Fibroblast of mammary gland (primary cell): ENCODE measurements around the gene STXBP6.

Experiments used
- DNase-seq: peaks from one replicate; pipeline ENCODE4 v3.0.0-alpha.2; 2010; ENCODE audit warnings: low read depth
- H3K4me3 ChIP-seq: 2 replicates; pipeline ENCODE4 v1.5.1; 2011; ENCODE audit warnings: low read depth, mild to moderate bottlenecking, low read length, moderate library complexity; ENCODE audit not compliant: control insufficient read depth
- TF ChIP-seq, protein P1 (sequence below): conservative IDR thresholded peaks from 2 replicates; pipeline ENCODE4 v1.5.1; 2011; ENCODE audit warnings: low read depth, low read length, inconsistent platforms; ENCODE audit not compliant: control insufficient read depth, insufficient read depth

The STXBP6 gene

DNA sequence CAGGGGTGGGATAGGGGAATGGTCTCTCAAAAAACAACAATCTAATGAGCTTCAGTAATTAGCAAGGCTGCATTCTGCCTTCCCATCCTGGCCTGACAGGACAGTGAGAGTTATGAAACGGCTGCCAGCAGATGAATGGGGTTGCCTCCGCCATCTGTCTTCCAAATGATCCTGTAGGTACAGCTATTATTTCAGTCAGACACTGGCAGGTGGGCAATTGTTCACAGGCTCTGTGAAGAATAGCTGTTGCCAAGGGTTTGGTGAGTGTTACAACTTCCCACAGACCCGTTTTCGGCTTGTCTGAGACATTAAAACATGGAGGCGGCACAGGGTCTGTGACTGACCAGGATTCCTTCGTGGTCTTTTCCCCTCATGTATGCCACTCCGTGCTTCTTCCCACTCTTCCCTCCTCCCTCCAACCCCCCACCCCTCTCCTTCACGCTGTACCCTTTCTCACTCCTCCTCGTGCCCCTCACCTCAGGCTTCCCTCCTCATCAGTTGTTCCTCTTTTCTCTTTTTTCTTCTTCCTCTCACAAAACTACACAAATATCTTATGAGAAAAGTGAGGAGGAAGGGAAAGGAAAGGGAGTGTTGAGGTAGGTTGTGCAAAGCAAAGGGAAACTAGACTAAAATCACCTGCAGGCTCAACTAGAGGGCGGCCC, 255.2 kb downstream of the STXBP6 start:
- TF ChIP-seq, protein P1, sequence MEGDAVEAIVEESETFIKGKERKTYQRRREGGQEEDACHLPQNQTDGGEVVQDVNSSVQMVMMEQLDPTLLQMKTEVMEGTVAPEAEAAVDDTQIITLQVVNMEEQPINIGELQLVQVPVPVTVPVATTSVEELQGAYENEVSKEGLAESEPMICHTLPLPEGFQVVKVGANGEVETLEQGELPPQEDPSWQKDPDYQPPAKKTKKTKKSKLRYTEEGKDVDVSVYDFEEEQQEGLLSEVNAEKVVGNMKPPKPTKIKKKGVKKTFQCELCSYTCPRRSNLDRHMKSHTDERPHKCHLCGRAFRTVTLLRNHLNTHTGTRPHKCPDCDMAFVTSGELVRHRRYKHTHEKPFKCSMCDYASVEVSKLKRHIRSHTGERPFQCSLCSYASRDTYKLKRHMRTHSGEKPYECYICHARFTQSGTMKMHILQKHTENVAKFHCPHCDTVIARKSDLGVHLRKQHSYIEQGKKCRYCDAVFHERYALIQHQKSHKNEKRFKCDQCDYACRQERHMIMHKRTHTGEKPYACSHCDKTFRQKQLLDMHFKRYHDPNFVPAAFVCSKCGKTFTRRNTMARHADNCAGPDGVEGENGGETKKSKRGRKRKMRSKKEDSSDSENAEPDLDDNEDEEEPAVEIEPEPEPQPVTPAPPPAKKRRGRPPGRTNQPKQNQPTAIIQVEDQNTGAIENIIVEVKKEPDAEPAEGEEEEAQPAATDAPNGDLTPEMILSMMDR = no peak
- H3K4me3 ChIP-seq = no peak overlapping the region
- no peak for DNase-seq

DNA sequence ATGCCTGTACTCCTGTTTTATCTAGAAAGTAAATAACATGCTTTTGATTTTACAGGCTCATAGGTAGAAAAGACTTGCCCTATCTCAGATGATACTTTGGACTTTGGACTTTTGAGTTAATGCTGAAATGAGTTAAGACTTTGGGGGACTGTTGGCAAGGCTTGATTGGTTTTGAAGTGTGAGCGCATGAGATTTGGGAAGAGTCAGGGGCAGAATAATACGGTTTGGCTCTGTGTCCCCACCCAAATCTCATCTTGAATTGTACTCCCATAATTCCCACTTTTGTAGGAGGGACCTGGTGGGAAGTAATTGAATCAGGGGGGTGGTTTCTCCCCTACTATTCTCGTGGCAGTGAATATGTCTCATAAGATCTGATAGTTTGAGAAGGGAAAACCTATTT, 259.8 kb downstream of the STXBP6 start:
- no peak for DNase-seq
- no peak overlapping the region for H3K4me3 ChIP-seq
- TF ChIP-seq, protein P1 = no peak

DNA sequence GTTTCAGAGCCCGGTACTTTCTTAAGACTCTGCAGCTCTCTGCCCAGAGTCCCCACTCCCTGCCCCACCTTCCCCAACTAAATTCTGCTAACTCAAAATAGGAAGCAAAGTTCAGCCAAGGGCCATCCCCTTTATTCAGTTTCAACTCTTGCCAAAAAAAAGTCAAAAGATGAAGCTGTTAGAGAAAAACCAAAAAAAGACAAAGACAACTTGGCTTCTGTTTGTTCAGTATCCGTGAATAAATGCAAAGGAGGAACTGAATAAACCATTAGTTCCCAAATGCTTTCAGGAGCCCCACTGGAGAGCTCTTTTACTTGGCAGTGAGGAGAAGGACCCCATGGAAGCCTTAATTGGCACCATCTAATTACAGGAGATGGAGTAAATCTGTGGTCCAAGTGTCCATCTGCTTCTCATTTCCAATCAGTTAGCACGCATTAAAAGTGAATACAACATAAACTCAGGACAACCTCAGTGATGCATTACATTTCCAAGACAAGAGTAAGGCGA, 260.5 kb downstream of the STXBP6 start:
- no peak overlapping the region for H3K4me3 ChIP-seq
- TF ChIP-seq, protein P1 = no peak
- no peak for DNase-seq

DNA sequence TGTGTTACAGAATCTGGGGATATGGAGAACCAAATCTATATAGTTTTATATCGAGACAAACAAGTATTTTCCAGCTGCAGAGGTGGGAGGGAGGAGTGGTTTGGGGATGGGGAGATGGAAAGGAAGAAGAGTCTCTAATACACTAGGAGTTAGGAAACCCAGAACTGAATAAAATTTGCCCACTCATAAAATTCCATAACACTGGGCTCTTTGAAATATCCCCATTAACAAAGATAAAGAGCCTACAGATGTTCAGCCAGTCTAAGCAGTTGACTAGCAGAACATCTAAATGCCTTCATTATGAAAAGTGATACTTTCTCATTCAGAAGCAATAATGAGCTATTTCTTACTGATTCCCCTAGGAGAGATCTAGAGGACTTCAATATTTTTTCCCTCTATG, 264.2 kb downstream of the STXBP6 start:
- no peak for DNase-seq
- TF ChIP-seq, protein P1 = no peak
- H3K4me3 ChIP-seq = no peak overlapping the region

DNA sequence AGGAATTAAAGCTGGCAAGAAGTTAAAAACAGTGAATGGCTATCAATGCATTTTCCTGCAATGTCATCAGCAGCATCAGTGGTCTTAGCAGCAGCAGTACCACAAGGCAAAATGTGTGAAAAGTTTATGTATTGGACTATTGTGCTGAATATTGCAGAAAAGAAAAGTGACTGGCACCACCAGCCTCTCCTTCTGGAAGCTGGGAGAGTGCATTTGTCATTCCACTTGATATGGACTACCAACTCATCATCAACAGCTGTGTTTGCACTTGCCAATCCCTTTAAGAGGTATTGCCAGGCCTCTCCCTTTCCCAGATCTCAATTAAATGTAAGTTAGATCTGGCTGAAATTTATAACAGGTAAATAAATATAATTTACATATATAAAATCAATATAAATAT, 265.0 kb downstream of the STXBP6 start:
- TF ChIP-seq, protein P1 = no peak
- H3K4me3 ChIP-seq = no peak overlapping the region
- no peak for DNase-seq

DNA sequence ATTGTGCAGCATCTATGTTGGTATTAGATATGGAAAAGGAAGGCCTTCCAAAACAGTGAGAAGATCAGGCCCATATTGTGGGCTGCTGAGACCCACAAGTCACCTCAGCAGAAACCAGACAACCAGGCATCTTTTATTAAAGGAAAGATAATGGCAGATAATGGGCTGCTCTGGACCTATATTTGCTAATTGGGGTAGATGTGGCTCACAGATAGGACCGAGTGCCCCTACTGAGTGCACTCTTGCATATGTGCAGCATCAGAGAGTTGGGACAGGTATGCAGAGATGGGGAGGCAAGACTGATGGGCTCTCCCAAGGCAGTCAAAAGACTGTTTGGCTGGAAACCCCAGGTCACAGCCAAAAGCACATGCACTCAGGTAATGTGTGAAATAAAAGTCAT, 266.2 kb downstream of the STXBP6 start:
- TF ChIP-seq, protein P1 = no peak

GRCh38 chr14:24780281-24780680, 269.7 kb downstream of the STXBP6 start:
- DNase-seq = no peak

More for the DNA sequence above, 266.2 kb downstream of the STXBP6 start:
- no peak overlapping the region for H3K4me3 ChIP-seq
- DNase-seq = no peak

More at GRCh38 chr14:24780281-24780680, 269.7 kb downstream of the STXBP6 start:
- H3K4me3 ChIP-seq = no peak overlapping the region
- TF ChIP-seq, protein P1 = no peak
